ENCODE measurements around the gene NOTCH1. TPM values are rescaled to one million over a fixed set of nuclear protein-coding genes. Genes with fewer than 3 reads are reported as not detected.
"Not testable (repeated sequence)": the region's sequence is repeated elsewhere in the genome, so short reads cannot be mapped to it uniquely, and the experiment has no call there.

The NOTCH1 gene
- total and polyA plus RNA-seq, 7 experiments from 2014 or later: 1.9 to 92.9 (median 52.0) TPM

DNA sequence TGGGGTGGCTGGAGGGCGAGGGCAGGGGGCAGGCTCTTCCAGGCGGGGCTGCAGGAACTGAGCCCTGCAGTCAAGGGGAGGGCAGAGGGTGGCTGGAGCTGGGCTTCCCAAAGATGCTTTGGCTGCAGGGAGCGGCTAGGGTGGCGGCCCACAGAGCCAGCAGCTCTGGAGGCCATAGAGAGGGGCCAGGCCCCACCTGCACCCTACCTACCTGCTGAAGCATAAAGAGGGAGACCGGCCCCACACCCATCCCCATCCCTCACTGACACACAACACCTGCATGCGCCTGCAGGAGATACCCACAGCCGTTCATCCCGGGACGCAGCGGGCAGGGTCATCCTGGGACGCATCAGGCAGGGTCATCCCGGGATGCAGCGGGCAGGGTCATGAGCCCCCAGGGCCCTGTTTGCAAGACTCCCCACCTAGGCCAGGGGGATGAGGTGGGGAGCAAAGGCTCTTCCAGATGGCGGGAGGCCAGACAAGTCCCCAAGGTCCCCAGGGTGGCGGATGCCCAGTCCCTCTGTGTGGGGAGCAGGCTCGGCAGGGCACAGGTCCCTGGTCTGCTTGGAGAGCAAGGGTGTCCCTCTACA, 39.8 kb upstream of the NOTCH1 start:
- no peaks in the 10 kb centered on the region for H3K9me3 Mint-ChIP-seq
- Histone ChIP-seq H3K36me3 (ENCODE audit: control insufficient read depth in 2 of 3, insufficient read depth in 3 of 3, low read length in 3 of 3) (no peaks in the 10 kb centered on the region), H3K4me1 (ENCODE audit: control insufficient read depth in 2 of 2, insufficient read depth in 2 of 2, low read length in 2 of 2) (peaks cover 4 to 22% of the 10 kb centered on the region in 2 donors), H3K27ac (ENCODE audit: low read depth, low read length) (no peak overlapping the region), H3K27me3 (ENCODE audit: control insufficient read depth in 2 of 2, insufficient read depth in 2 of 2, low read length in 2 of 2) (no peaks in the 10 kb centered on the region), H3K4me3 (ENCODE audit: low read length) (no peak overlapping the region), H3K9me3 (ENCODE audit: control insufficient read depth in 2 of 3, low read length in 3 of 3) (no peaks in the 10 kb centered on the region)
- intact Hi-C loops (cut with micrococcal nuclease): loop anchor here in 1 of 2 donors (5.0 kb wide), 1 partner anchor 38 kb away; the partner anchor contains the start of gene NOTCH1
- ATAC-seq (no peak), DNase-seq (no peak)
- no peak overlapping the region for H3K27ac Mint-ChIP-seq
- H3K27me3 Mint-ChIP-seq: no peaks in the 10 kb centered on the region
- H3K4me1 Mint-ChIP-seq: peaks cover 8 to 25% (median 18%) of the 10 kb centered on the region in 7 donors
- H3K36me3 Mint-ChIP-seq: no peaks in the 10 kb centered on the region
- H3K4me3 Mint-ChIP-seq: no peak overlapping the region
- ChIA-PET POLR2A (no interaction called here), CTCF (no interaction called here)

- intact Hi-C loops (cut with micrococcal nuclease): loop anchor here in 1 of 2 donors (5.0 kb wide), 1 partner anchor 38 kb away; the partner anchor contains the start of gene NOTCH1
- Histone ChIP-seq H3K27me3 (ENCODE audit: control insufficient read depth in 2 of 2, insufficient read depth in 2 of 2, low read length in 2 of 2) (no peaks in the 10 kb centered on the region), H3K4me1 (ENCODE audit: control insufficient read depth in 2 of 2, insufficient read depth in 2 of 2, low read length in 2 of 2) (peaks cover 4 to 20% of the 10 kb centered on the region in 2 donors), H3K9me3 (ENCODE audit: control insufficient read depth in 2 of 3, low read length in 3 of 3) (no peaks in the 10 kb centered on the region), H3K27ac (ENCODE audit: low read depth, low read length) (no peak overlapping the region), H3K36me3 (ENCODE audit: control insufficient read depth in 2 of 3, insufficient read depth in 3 of 3, low read length in 3 of 3) (no peaks in the 10 kb centered on the region), H3K4me3 (ENCODE audit: low read length) (no peak overlapping the region)
- ATAC-seq (no peak), DNase-seq (no peak)
- Mint-ChIP-seq H3K4me3 (no peak overlapping the region), H3K9me3 (peaks cover 0 to under 1% (median 0%) of the 10 kb centered on the region in 11 donors), H3K36me3 (no peaks in the 10 kb centered on the region), H3K27me3 (no peaks in the 10 kb centered on the region), H3K4me1 (peaks cover 9 to 24% (median 15%) of the 10 kb centered on the region in 7 donors), H3K27ac (peak overlapping the region in 1 of 9 donors; percentile 46)
- CTCF ChIA-PET: no interaction called here
- POLR2A ChIA-PET: no interaction called here
Observed at GRCh38 chr9:136584934-136585333, 39.1 kb upstream of the NOTCH1 start.

GRCh38 chr9:136584401-136584932, 38.6 kb upstream of the NOTCH1 start:
- no peaks in the 10 kb centered on the region for H3K27me3 Mint-ChIP-seq
- Histone ChIP-seq H3K36me3 (ENCODE audit: control insufficient read depth in 2 of 3, insufficient read depth in 3 of 3, low read length in 3 of 3) (no peaks in the 10 kb centered on the region), H3K4me3 (ENCODE audit: low read length) (no peak overlapping the region), H3K27ac (ENCODE audit: low read depth, low read length) (no peak overlapping the region), H3K9me3 (ENCODE audit: control insufficient read depth in 2 of 3, low read length in 3 of 3) (no peaks in the 10 kb centered on the region), H3K4me1 (ENCODE audit: control insufficient read depth in 2 of 2, insufficient read depth in 2 of 2, low read length in 2 of 2) (peaks cover 4 to 16% of the 10 kb centered on the region in 2 donors), H3K27me3 (ENCODE audit: control insufficient read depth in 2 of 2, insufficient read depth in 2 of 2, low read length in 2 of 2) (no peaks in the 10 kb centered on the region)
- ChIA-PET POLR2A (no interaction called here), CTCF (no interaction called here)
- H3K4me1 Mint-ChIP-seq: peaks cover 13 to 25% (median 19%) of the 10 kb centered on the region in 7 donors
- no peak overlapping the region for H3K4me3 Mint-ChIP-seq
- H3K36me3 Mint-ChIP-seq: no peaks in the 10 kb centered on the region
- ATAC-seq (no peak), DNase-seq (no peak)
- H3K27ac Mint-ChIP-seq: peak overlapping the region in 1 of 9 donors; percentile 46
- intact Hi-C loops (cut with micrococcal nuclease): no loop called here
- H3K9me3 Mint-ChIP-seq: peaks cover 0 to 4% (median 0%) of the 10 kb centered on the region in 11 donors

- Histone ChIP-seq H3K9me3 (ENCODE audit: control insufficient read depth in 2 of 3, low read length in 3 of 3) (no peaks in the 10 kb centered on the region), H3K4me3 (ENCODE audit: low read length) (no peak overlapping the region), H3K27me3 (ENCODE audit: control insufficient read depth in 2 of 2, insufficient read depth in 2 of 2, low read length in 2 of 2) (no peaks in the 10 kb centered on the region), H3K36me3 (ENCODE audit: control insufficient read depth in 2 of 3, insufficient read depth in 3 of 3, low read length in 3 of 3) (no peaks in the 10 kb centered on the region), H3K27ac (ENCODE audit: low read depth, low read length) (no peak overlapping the region), H3K4me1 (ENCODE audit: control insufficient read depth in 2 of 2, insufficient read depth in 2 of 2, low read length in 2 of 2) (peaks cover 2% of the 10 kb centered on the region in 2 donors)
- POLR2A ChIA-PET: interaction anchor here (0.9 kb wide), 1 partner anchor 9 kb away, joined by 3 read pairs; no protein-coding TSS in a partner anchor
- DNase-seq (no peak), ATAC-seq (no peak)
- no peaks in the 10 kb centered on the region for H3K36me3 Mint-ChIP-seq
- H3K4me3 Mint-ChIP-seq: no peak overlapping the region
- H3K27me3 Mint-ChIP-seq: no peaks in the 10 kb centered on the region
- CTCF ChIA-PET: no interaction called here
- H3K9me3 Mint-ChIP-seq: peaks cover 0 to 4% (median 0%) of the 10 kb centered on the region in 11 donors
- no peak overlapping the region for H3K27ac Mint-ChIP-seq
- intact Hi-C loops (cut with micrococcal nuclease): no loop called here
- peaks cover 8 to 16% (median 10%) of the 10 kb centered on the region in 7 donors for H3K4me1 Mint-ChIP-seq
Observed at GRCh38 chr9:136582977-136583735, 37.3 kb upstream of the NOTCH1 start.

DNA sequence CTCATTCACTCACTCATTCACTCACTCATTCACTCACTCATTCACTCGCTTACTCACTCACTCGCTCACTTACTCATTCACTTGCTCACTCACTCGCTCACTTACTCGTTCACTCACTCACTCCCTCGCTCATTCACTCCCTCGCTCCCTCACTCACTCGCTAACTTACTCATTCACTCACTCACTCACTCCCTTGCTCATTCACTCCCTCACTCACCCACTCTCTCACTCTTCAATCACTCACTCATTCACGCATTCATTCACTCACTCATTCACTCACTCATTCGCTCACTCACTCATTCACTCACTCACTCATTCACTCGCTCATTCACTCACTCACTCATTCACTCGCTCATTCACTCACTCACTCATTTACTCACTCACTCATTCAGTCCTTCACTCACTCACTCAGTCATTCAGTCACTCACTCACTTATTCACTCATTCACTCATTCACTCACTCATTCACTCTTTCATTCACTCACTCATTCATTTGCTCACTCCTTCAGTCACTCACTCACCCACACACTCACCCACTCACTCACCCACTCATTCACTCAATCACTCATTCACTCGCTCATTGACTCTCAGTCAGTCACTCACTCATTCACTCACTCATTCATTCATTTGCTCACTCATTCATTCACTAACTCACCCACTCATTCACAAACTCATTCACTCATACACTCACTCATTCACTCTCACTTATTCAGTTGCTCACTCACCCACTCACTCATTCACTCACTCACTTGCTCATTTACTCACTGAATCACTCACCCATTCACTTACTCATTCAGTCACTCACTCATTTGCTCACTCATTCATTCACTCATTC, 36.0 kb upstream of the NOTCH1 start:
- Histone ChIP-seq H3K27ac (ENCODE audit: low read depth, low read length) (no peak overlapping the region), H3K4me1 (ENCODE audit: control insufficient read depth in 2 of 2, insufficient read depth in 2 of 2, low read length in 2 of 2) (no peaks in the 10 kb centered on the region), H3K4me3 (ENCODE audit: low read length) (no peak overlapping the region), H3K27me3 (ENCODE audit: control insufficient read depth in 2 of 2, insufficient read depth in 2 of 2, low read length in 2 of 2) (no peaks in the 10 kb centered on the region), H3K36me3 (ENCODE audit: control insufficient read depth in 2 of 3, insufficient read depth in 3 of 3, low read length in 3 of 3) (no peaks in the 10 kb centered on the region), H3K9me3 (ENCODE audit: control insufficient read depth in 2 of 3, low read length in 3 of 3) (no peaks in the 10 kb centered on the region)
- H3K4me3 Mint-ChIP-seq: no peak overlapping the region
- peaks cover 0 to 4% (median 0%) of the 10 kb centered on the region in 11 donors for H3K9me3 Mint-ChIP-seq
- CTCF ChIA-PET: no interaction called here
- H3K4me1 Mint-ChIP-seq: peaks cover 6 to 13% (median 8%) of the 10 kb centered on the region in 7 donors
- no peak overlapping the region for H3K27ac Mint-ChIP-seq
- intact Hi-C loops (cut with micrococcal nuclease): no loop called here
- ATAC-seq: no peak
- no peak for DNase-seq
- POLR2A ChIA-PET: interaction anchor here (0.9 kb wide), 1 partner anchor 8 kb away, joined by 3 read pairs; no protein-coding TSS in a partner anchor
- no peaks in the 10 kb centered on the region for H3K27me3 Mint-ChIP-seq
- no peaks in the 10 kb centered on the region for H3K36me3 Mint-ChIP-seq

- CTCF ChIA-PET; H3K27me3 Mint-ChIP-seq; H3K4me1 Mint-ChIP-seq; DNase-seq; H3K9me3 Mint-ChIP-seq; POLR2A ChIA-PET; H3K4me3 ChIP-seq (ENCODE audit: low read length); ATAC-seq; H3K9me3 ChIP-seq (ENCODE audit: control insufficient read depth in 2 of 3, low read length in 3 of 3); H3K36me3 ChIP-seq (ENCODE audit: control insufficient read depth in 2 of 3, insufficient read depth in 3 of 3, low read length in 3 of 3); H3K27ac ChIP-seq (ENCODE audit: low read depth, low read length); H3K36me3 Mint-ChIP-seq; H3K27me3 ChIP-seq (ENCODE audit: control insufficient read depth in 2 of 2, insufficient read depth in 2 of 2, low read length in 2 of 2); H3K4me1 ChIP-seq (ENCODE audit: control insufficient read depth in 2 of 2, insufficient read depth in 2 of 2, low read length in 2 of 2): not testable (repeated sequence)
- peak overlapping the region in 4 of 9 donors; percentile 19 to 91 (median 68) for H3K27ac Mint-ChIP-seq
- intact Hi-C loops (cut with micrococcal nuclease): loop anchor here in 1 of 2 donors (5.0 kb wide), 1 partner anchor 42 kb away; no protein-coding TSS in a partner anchor
- H3K4me3 Mint-ChIP-seq: peak overlapping the region in 1 of 10 donors; percentile 54
Observed at GRCh38 chr9:136579650-136580219, 33.9 kb upstream of the NOTCH1 start.

Measured in naive thymus-derived CD4-positive, alpha-beta T cell (primary cell).